Mammary epithelial cell (primary cell): Measurements from ENCODE around the gene TAGLN2.

ENCODE experiments used
- EZH2 ChIP-seq: IDR thresholded peaks from 2 replicates; pipeline ENCODE4 v1.6.1; 2012; ENCODE audit warnings: low read length, inconsistent platforms, borderline replicate concordance
- TF ChIP-seq, protein P1 (sequence below), 2 donors: IDR thresholded peaks in 1 of 2; conservative IDR thresholded peaks in 1 of 2; 2 replicates each; pipeline ENCODE4 v1.5.1; 2011 to 2012; ENCODE audit warnings: inconsistent platforms in 2 of 2, low read length in 2 of 2, mild to moderate bottlenecking in 2 of 2, control low read depth in 1 of 2, low read depth in 1 of 2; ENCODE audit not compliant: insufficient read depth in 1 of 2; ENCODE audit errors: extremely low read depth in 1 of 2

DNA sequence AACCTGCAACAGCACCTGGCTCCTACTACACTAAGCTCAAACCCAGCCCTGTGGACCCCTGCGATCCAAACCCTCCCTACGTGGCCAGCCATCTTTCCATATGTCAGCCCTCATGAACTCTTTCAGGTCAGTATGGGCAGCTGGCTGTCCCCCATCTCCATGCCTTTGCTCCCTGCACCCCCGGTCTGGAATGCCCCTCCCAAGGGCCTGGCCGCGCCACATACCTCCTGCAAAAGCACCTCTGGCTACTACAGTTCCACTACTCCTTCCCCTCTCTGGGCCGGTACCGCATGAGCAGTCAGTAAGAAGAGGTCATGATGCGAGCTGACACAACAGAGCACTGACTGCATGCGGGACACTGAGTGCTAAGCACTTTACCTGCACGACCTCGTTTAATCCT lies 10.0 kb upstream of the TAGLN2 start:
- TF ChIP-seq, protein P1, sequence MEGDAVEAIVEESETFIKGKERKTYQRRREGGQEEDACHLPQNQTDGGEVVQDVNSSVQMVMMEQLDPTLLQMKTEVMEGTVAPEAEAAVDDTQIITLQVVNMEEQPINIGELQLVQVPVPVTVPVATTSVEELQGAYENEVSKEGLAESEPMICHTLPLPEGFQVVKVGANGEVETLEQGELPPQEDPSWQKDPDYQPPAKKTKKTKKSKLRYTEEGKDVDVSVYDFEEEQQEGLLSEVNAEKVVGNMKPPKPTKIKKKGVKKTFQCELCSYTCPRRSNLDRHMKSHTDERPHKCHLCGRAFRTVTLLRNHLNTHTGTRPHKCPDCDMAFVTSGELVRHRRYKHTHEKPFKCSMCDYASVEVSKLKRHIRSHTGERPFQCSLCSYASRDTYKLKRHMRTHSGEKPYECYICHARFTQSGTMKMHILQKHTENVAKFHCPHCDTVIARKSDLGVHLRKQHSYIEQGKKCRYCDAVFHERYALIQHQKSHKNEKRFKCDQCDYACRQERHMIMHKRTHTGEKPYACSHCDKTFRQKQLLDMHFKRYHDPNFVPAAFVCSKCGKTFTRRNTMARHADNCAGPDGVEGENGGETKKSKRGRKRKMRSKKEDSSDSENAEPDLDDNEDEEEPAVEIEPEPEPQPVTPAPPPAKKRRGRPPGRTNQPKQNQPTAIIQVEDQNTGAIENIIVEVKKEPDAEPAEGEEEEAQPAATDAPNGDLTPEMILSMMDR (conservative IDR thresholded peaks at IDR 0.05 in 1 of 2, IDR thresholded peaks at IDR 0.05 in 1 of 2; ENCODE audit: extremely low read depth in 1 of 2, insufficient read depth in 1 of 2, low read depth in 1 of 2, low read length in 2 of 2): no peak
- no peak for TF ChIP-seq EZH2
